HCT116 (cell line): ENCODE results near the gene TMEM86A. TPM values are rescaled to one million over a fixed set of nuclear protein-coding genes. Genes with fewer than 3 reads are reported as not detected.

Source experiments
- ATAC-seq: fragments of 200-7000 bp; cut with Tn5 transposase; 2 replicates; pipeline ENCODE4 v1.9.1; 2020; ENCODE audit warnings: mild to moderate bottlenecking, moderate library complexity
- BruUV-seq: library from RNA; stranded (reverse); fragments of 400-500 nt; replicated peaks from 2 replicates; lab custom pipeline; 2021; lab: Mats Ljungman, UMichigan
- CTCF ChIA-PET: fragments of 300-600 bp; sonication (Branson Sonifier 250); formaldehyde crosslinking; loops from one replicate; lab custom pipeline; 2021; ENCODE audit warnings: antibody characterized with exemption; lab: Charles Lee
- POLR2A ChIA-PET: fragments of 300-600, 350-600 bp; sonication (Branson Sonifier 250); formaldehyde crosslinking; loops from one replicate; lab custom pipeline; 2021; ENCODE audit warnings: antibody characterized with exemption; lab: Charles Lee
- RAD21 ChIA-PET, 2 experiments: fragments of 300-600 bp; sonication (Branson Sonifier 250); formaldehyde crosslinking; loops; one replicate each; lab custom pipeline; 2023; ENCODE audit warnings: low total read pairs in 2 of 2; ENCODE audit not compliant: uncharacterized antibody in 2 of 2, unreplicated experiment in 2 of 2, low non-redundant PET in 1 of 2; lab: Charles Lee
- DNase-seq: peaks from one replicate; pipeline ENCODE4 v3.0.0-alpha.2; 2010; ENCODE audit warnings: low read depth, low spot score
- H2AFZ ChIP-seq: fragments of 200-600 bp; shearing (Covaris generic), sonication (generic); 2 replicates; pipeline ENCODE4 v1.6.1; 2017; ENCODE audit warnings: low read depth, mixed run types, mixed read lengths, antibody characterized with exemption, low read length; ENCODE audit not compliant: poor library complexity, severe bottlenecking
- H3K27ac ChIP-seq: 2 replicates; pipeline ENCODE4 v1.5.1; 2012; ENCODE audit warnings: low read depth, low read length
- H3K27me3 ChIP-seq: fragments of 200-600 bp; sonication (generic); 2 replicates; pipeline ENCODE4 v1.6.1; 2016; ENCODE audit warnings: mixed run types, low read length, mixed read lengths; ENCODE audit not compliant: insufficient read depth
- H3K36me3 ChIP-seq, 2 experiments: fragments of 200-500 bp in 1 of 2; fragments of 200-600 bp in 1 of 2; sonication (Bioruptor generic) in 1 of 2; sonication (generic) in 1 of 2; 2 replicates each; pipeline versions ENCODE4 v1.5.1 to v1.6.1; 2014 to 2016; ENCODE audit warnings: low read length in 2 of 2, inconsistent platforms in 1 of 2, mixed read lengths in 1 of 2, mixed run types in 1 of 2; ENCODE audit not compliant: insufficient read depth in 2 of 2, control insufficient read depth in 1 of 2
- H3K4me1 ChIP-seq, 2 experiments: fragments of 200-600 bp in 1 of 2; sonication (generic) in 1 of 2; 2 replicates each; pipeline versions ENCODE4 v1.5.1 to v1.6.1; 2012 to 2017; ENCODE audit warnings: low read length in 2 of 2, inconsistent platforms in 1 of 2, mild to moderate bottlenecking in 1 of 2, mixed read lengths in 1 of 2, mixed run types in 1 of 2, moderate library complexity in 1 of 2; ENCODE audit not compliant: insufficient read depth in 2 of 2, control insufficient read depth in 1 of 2
- H3K4me2 ChIP-seq: fragments of 200-600 bp; sonication (generic); 2 replicates; pipeline ENCODE4 v1.6.1; 2017; ENCODE audit warnings: mixed run types, low read length, mixed read lengths
- H3K4me3 ChIP-seq, 2 experiments: fragments of 200-600 bp in 1 of 2; sonication (generic) in 1 of 2; replicated peaks in 1 of 2; 2 replicates each; pipeline ENCODE4 v1.5.1; 2011 to 2016; ENCODE audit warnings: low read length in 2 of 2, control low read depth in 1 of 2, low read depth in 1 of 2, mild to moderate bottlenecking in 1 of 2, mixed read lengths in 1 of 2, mixed run types in 1 of 2
- H3K79me2 ChIP-seq: fragments of 200-600 bp; sonication (generic); 2 replicates; pipeline ENCODE4 v1.6.1; 2017; ENCODE audit warnings: mild to moderate bottlenecking, mixed run types, low read length, moderate library complexity, mixed read lengths; ENCODE audit not compliant: insufficient read depth
- H3K9ac ChIP-seq: fragments of 200-600 bp; sonication (generic); 2 replicates; pipeline ENCODE4 v1.6.1; 2016; ENCODE audit warnings: low read length, mixed read lengths
- H3K9me2 ChIP-seq: fragments of 200-600 bp; sonication (generic), shearing (Covaris generic); 2 replicates; pipeline ENCODE4 v1.6.1; 2017; ENCODE audit warnings: mixed run types, mild to moderate bottlenecking, moderate library complexity; ENCODE audit not compliant: insufficient read depth
- H3K9me3 ChIP-seq, 2 experiments: fragments of 200-500 bp in 1 of 2; fragments of 200-600 bp in 1 of 2; sonication (Bioruptor generic) in 1 of 2; sonication (generic) in 1 of 2; 2 replicates each; pipeline ENCODE4 v1.6.1; 2014 to 2017; ENCODE audit warnings: low read length in 2 of 2, mixed read lengths in 2 of 2, inconsistent platforms in 1 of 2, low read depth in 1 of 2, mild to moderate bottlenecking in 1 of 2, mixed run types in 1 of 2, moderate library complexity in 1 of 2; ENCODE audit not compliant: control insufficient read depth in 1 of 2, insufficient read depth in 1 of 2
- H4K20me1 ChIP-seq: fragments of 200-600 bp; sonication (generic), shearing (Covaris generic); 2 replicates; pipeline ENCODE4 v1.6.1; 2017; ENCODE audit warnings: mixed run types, mild to moderate bottlenecking, moderate library complexity; ENCODE audit not compliant: insufficient read depth
- CTCF ChIP-seq, 3 experiments: fragments of 200-600 bp in 1 of 3; sonication (generic) in 1 of 3; IDR thresholded peaks in 2 of 3; conservative IDR thresholded peaks in 1 of 3; 2 replicates each; pipeline ENCODE4 v1.5.1; 2012 to 2017; ENCODE audit warnings: low read depth in 2 of 3, low read length in 2 of 3, antibody characterized with exemption in 1 of 3, borderline replicate concordance in 1 of 3, control low read depth in 1 of 3, mild to moderate bottlenecking in 1 of 3, mixed read lengths in 1 of 3, mixed run types in 1 of 3, moderate library complexity in 1 of 3; ENCODE audit not compliant: insufficient read depth in 1 of 3
- FOSL1 ChIP-seq: IDR thresholded peaks from 2 replicates; pipeline ENCODE4 v1.6.1; 2012; ENCODE audit warnings: low read depth
- JUND ChIP-seq: IDR thresholded peaks from 2 replicates; pipeline ENCODE4 v1.6.1; 2012
- POLR2A ChIP-seq: IDR thresholded peaks from 2 replicates; pipeline ENCODE4 v1.7.0; 2011; ENCODE audit warnings: borderline replicate concordance; ENCODE audit not compliant: insufficient read depth, insufficient read length; ENCODE audit errors: extremely low read depth
- POLR2AphosphoS5 ChIP-seq: IDR thresholded peaks from 2 replicates; pipeline ENCODE4 v1.6.1; 2011; ENCODE audit warnings: mild to moderate bottlenecking, low read depth, low read length, moderate library complexity
- REST ChIP-seq: IDR thresholded peaks from 2 replicates; pipeline ENCODE4 v1.6.1; 2012; ENCODE audit warnings: low read depth
- TCF7L2 ChIP-seq: IDR thresholded peaks from 2 replicates; pipeline ENCODE4 v1.7.0; 2011; ENCODE audit warnings: borderline replicate concordance, inconsistent platforms; ENCODE audit not compliant: insufficient read depth, insufficient read length; ENCODE audit errors: extremely low read depth
- YY1 ChIP-seq: IDR thresholded peaks from 2 replicates; pipeline ENCODE4 v1.6.1; 2011; ENCODE audit warnings: low read length, low read depth, moderate library complexity, mild to moderate bottlenecking; ENCODE audit not compliant: insufficient replicate concordance; ENCODE audit errors: extremely low read depth
- ZFX ChIP-seq: fragments of 450-650 bp; IDR thresholded peaks from 2 replicates; pipeline ENCODE4 v1.6.1; 2017
- ZNF274 ChIP-seq: fragments of 200-500 bp; sonication (Bioruptor generic); IDR thresholded peaks from 2 replicates; pipeline ENCODE4 v1.6.1; 2014; ENCODE audit warnings: mild to moderate bottlenecking, low read depth, low read length, inconsistent platforms
- intact Hi-C: fragments of 100-400 bp; cut with micrococcal nuclease; formaldehyde crosslinking; loops from 2 replicates; pipeline ENCODE4 v1.10.0; 2022
- total RNA-seq: library from RNA; stranded (reverse); gene quantifications from one replicate; pipeline ENCODE4 v1.2.1, GENCODE V29; 2021; ENCODE audit not compliant: unreplicated experiment

TMEM86A gene
- total RNA-seq, 1 experiment from 2014 or later, result 2.0 TPM

- Histone ChIP-seq H3K4me3 (0 out of 4 replicates have a peak overlapping the region, but pooled peaks of 1 of the 2 experiments have one; percentile 65), H2AFZ (no peak overlapping the region), H3K79me2 (no peaks in the 10 kb centered on the region), H3K9ac (no peak overlapping the region), H3K9me3 (no peaks in the 10 kb centered on the region), H4K20me1 (no peaks in the 10 kb centered on the region), H3K27ac (peak overlapping the region; percentile 23; the same call in 1 of the 2 replicates), H3K27me3 (no peaks in the 10 kb centered on the region), H3K4me2 (peak overlapping the region; percentile 94), H3K9me2 (no peaks in the 10 kb centered on the region), H3K36me3 (no peaks in the 10 kb centered on the region), H3K4me1 (peaks cover 19 to 25% of the 10 kb centered on the region in 2 experiments)
- intact Hi-C loops, result no loop called here
- no TSS peak for BruUV-seq
- CTCF ChIA-PET, result interaction anchor here (1.3 kb wide), 1 partner anchor 22 kb away, joined by 3 read pairs; no protein-coding TSS in a partner anchor
- RAD21 ChIA-PET, result no interaction called here
- no peak for ATAC-seq
- DNase-seq, result no peak
- TF ChIP-seq REST (no peak), CTCF (IDR thresholded peaks at IDR 0.05 in 2 of 3, conservative IDR thresholded peaks at IDR 0.05 in 1 of 3; ENCODE audit: borderline replicate concordance in 1 of 3, insufficient read depth in 1 of 3, low read depth in 2 of 3, low read length in 2 of 3) (no peak), POLR2AphosphoS5 (no peak), POLR2A (no peak), FOSL1 (no peak), ZFX (no peak), ZNF274 (no peak), JUND (no peak), TCF7L2 (no peak), YY1 (no peak)
- POLR2A ChIA-PET, result interaction anchor here (1.0 kb wide), 1 partner anchor 298 kb away, joined by 3 read pairs; no protein-coding TSS in a partner anchor
Observed at GRCh38 chr11:18699848-18700261, 1.3 kb downstream of the TMEM86A start.
